GM18868 (cell line): ENCODE data around the gene UTF1.
"Not testable (repeated sequence)": the region's sequence is repeated elsewhere in the genome, so short reads cannot be mapped to it uniquely, and the experiment has no call there.

ENCODE experiments used
- ATAC-seq: cut with Tn5 transposase; IDR thresholded peaks from one replicate; pipeline ENCODE4 v1.9.1; 2021; ENCODE audit warnings: mild to moderate bottlenecking, moderate library complexity; ENCODE audit not compliant: unreplicated experiment

Gene UTF1

GRCh38 chr10:133208466-133208865 lies 21.6 kb upstream of the UTF1 start:
- ATAC-seq, result no peak

- no peak for ATAC-seq
These were observed 20.9 kb upstream of the UTF1 start for GRCh38 chr10:133209117-133209516.

DNA sequence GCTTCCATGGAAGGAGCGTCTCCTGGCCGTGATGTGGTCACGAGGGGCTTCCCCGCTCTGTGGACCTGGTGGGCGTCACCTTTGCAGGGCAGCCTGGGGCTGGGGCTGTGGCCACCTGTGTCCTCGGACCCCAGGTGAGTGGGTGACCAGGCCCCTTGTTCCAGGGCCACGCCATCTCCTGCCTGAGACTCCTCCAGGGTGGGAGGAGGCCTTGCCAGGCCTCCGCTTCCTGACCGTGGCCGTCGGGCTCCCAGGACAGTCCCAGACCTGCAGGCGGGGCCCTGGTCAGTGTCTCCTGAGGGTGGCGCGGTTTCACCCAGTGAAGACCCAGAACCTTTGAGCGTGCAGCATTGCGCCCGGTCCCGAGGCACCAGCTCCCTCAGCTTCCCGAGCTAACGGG lies 20.4 kb upstream of the UTF1 start:
- no peak for ATAC-seq

GRCh38 chr10:133210398-133211140 lies 19.4 kb upstream of the UTF1 start:
- ATAC-seq, result no peak

- ATAC-seq, result no peak
These were observed 18.7 kb upstream of the UTF1 start for GRCh38 chr10:133211141-133211830.

DNA sequence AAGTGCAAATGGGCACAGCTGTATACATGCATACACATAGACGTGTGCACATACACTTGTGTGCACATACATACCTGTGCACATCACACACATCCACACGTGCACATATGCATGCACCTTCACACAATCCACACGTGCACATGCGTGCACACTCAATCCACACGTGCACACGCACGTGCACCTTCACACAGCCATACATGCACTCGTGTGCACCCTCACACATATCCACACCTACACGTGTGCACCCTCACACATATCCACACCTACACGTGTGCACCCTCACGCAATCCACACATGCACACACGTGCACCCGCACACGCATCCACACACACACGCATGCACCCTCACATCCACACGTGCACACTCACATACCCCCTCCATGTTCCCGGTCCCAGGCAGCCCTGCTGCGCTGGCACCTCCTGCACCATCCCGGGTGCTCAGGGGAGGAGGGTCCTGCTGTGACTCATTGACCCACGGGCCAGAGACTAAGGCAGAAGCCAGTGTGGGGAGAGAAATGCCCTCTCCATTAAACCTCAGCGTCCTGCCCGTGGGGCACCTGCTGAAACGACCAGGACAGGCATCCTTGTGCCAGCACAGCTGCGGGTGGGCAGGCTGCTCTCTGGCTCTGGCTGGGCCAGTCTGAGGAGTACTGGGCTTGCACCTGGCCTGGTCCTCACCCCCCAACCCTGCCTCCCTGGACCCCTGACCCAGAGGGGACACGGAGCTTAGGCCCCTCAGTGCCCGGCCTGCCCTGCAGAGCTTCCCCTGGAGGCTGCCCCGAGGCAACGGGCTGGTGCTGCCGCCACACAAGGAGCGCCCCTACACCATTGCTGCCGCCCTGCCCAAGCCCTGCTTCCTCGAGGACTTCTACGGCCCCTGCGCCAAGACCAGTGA lies 17.8 kb upstream of the UTF1 start:
- ATAC-seq, result no peak

DNA sequence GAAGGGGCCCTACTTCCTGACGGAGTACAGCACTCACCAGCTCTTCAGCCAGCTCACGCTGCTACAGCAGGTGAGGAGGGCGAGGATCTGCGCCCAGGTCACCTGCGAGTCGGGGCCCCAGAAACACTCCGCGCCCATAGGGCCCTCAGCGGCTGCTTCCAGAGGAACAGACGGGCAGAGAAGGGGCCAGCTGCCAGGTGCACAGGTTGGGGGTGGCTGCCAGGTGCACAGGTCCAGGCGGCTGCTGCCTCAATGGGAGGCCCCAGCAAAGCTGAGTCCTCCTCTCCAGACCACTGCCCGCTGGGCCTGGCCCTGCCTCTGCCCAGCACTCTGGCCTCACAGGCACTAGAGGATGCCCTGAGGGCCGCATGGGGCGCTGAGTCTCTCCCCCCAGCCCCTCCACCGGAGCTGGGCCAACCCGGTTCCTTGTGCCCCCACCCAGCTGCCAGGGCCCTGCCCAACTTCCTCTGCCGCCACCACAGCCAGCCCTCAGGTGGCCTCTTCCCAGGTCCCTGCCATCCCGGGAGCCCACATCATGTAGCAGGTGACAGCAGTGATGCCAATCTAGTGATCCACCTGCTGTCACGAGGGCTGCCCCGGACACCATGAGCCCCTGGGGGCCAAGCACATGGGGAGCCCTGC lies 17.0 kb upstream of the UTF1 start:
- ATAC-seq, result no peak

DNA sequence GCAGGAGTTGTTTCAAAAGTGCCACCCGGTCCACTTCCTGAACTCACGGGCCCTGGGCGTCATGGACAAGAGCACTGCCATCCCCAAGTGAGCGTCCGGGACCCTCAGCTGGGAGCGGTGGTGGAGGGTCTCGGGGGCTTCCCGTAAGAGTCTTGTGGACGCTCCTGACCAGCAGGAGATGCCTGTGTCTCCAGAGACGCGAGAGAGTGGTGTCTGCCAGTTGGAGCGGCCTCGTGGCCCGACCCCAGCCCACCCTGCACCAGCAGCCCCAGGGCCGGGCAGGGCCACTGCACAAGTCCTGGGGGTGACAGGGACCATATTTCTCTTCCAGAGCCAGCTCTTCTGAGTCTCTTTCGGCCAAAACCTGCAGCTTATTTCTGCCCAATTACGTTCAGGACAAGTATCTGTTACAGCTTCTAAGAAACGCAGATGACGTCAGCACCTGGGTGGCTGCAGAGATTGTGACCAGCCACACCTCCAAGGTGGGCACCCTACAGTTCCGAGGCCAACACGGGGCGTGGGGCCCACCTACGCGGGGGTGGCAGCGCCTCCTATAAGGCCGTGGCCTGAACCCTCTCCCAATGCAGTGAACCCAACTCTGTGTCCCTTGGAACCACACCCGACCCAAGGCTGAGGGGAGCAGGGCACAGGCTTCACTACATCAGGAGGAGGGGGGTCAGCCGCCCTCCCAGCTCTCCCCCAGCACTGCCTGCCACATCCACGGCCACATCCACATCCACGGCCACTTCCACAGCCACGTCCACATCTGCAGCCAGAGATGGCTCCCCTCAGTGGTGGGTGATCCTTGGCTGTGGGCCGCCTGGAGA lies 16.2 kb upstream of the UTF1 start:
- ATAC-seq, result no peak

- ATAC-seq, result no peak
These were observed 15.3 kb upstream of the UTF1 start for GRCh38 chr10:133214468-133215410.

DNA sequence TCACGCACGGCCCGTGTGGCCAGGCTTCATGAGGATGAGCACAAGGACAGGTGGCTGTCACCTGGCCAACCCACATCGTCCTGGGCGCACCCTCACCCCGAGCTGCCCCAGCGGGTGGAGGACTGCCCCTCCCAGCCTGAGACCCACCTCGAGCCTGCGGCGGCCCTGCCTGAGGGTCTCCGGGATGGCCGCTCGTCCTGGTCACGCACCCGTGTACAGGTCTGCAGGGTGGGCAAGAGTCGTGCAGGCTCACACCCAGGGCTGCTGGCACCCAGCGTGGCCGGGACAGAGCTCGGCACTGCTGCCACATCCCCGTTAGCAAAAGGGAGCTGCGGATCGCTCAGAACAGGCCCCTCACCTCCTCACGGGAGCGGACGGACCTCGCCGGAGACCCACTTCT lies 14.4 kb upstream of the UTF1 start:
- ATAC-seq, result no peak

GRCh38 chr10:133216776-133217175 lies 13.2 kb upstream of the UTF1 start:
- no peak for ATAC-seq

GRCh38 chr10:133217800-133218589 lies 12.0 kb upstream of the UTF1 start:
- no peak for ATAC-seq

- ATAC-seq, result no peak
These were observed 11.1 kb upstream of the UTF1 start for GRCh38 chr10:133218891-133219290.

- ATAC-seq, result no peak
These were observed 10.2 kb upstream of the UTF1 start for GRCh38 chr10:133219782-133220181.

GRCh38 chr10:133221331-133221730 lies 8.7 kb upstream of the UTF1 start:
- no peak for ATAC-seq

DNA sequence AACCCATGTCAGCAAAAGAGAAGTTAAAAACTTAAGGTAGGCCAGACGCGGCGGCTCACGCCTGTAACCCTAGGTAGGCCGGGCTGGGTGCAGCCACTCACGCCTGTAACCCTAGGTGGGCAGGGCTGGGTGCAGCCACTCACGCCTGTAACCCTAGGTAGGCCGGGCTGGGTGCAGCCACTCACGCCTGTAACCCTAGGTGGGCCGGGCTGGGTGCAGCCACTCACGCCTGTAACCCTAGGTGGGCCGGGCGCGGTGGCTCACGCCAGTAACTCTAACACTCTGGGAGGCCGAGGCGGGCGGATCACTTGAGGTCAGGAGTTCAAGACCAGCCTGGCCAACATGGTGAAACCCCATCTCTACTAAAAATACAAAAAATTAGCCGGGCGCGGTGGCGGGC lies 8.3 kb upstream of the UTF1 start:
- ATAC-seq, result not testable (repeated sequence)

GRCh38 chr10:133224076-133224475 lies 5.9 kb upstream of the UTF1 start:
- ATAC-seq, result no peak

DNA sequence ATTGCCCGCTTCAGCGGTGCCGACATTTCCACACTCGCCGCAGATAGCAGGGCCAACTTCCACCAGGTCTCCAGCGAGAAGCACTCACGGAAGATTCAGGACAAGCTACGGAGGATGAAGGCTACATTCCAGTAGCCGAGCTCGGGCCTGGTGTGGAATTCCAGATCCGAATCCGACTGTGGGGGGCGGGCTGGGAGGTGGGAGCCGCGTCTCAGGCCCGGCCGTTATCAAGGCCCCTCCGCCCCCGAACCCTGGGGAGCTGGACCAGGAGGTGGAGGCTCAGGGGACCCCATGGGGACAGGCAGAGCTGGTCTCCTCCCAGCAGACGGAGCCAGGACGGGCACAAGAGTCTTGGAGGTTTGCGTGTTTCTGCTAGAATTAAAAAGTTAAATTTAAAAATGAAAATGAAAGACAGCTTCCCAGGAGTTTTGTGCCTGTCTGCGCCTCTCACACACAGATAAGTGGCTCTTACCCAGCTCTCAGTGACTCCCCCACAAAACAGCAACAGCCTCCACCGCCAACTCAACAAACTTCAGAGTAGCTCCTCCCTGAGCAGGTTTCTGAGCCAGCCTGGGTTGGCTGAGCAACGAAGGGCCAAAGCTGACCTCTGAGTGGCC lies 5.2 kb upstream of the UTF1 start:
- ATAC-seq, result no peak
